IMR-90 (cell line): ENCODE measurements around the gene SLC2A13. TPM values are rescaled to one million over a fixed set of nuclear protein-coding genes. Genes with fewer than 3 reads are reported as not detected.

Source experiments
- ATAC-seq: fragments of 200-7000 bp; cut with Tn5 transposase; 2 replicates; pipeline ENCODE4 v1.9.1; 2020; ENCODE audit warnings: low read depth, mild to moderate bottlenecking, moderate library complexity
- BruUV-seq: library from RNA; stranded (reverse); fragments of 400-500 nt; replicated peaks from 2 replicates; lab custom pipeline; 2021; lab: Mats Ljungman, UMichigan
- CTCF ChIA-PET: fragments of 300-600 bp; formaldehyde crosslinking; extraction: SDS; loops from one replicate; lab custom pipeline; 2021; ENCODE audit warnings: antibody characterized with exemption; lab: Yijun Ruan, JAX
- POLR2A ChIA-PET: fragments of 300-600 bp; sonication (Branson Sonifier 250); formaldehyde crosslinking; loops from one replicate; lab custom pipeline; 2022; ENCODE audit warnings: antibody characterized with exemption; ENCODE audit not compliant: unreplicated experiment; lab: Charles Lee
- DNase-seq: peaks from one replicate; pipeline ENCODE4 v3.0.0; 2013
- H2AFZ ChIP-seq: replicated peaks from 2 replicates; pipeline ENCODE3; 2013; ENCODE audit warnings: low read length, mild to moderate bottlenecking; ENCODE audit not compliant: poor library complexity
- H2AK5ac ChIP-seq: 2 replicates; pipeline ENCODE4 v1.6.1; 2013; ENCODE audit warnings: low read depth, low read length, inconsistent platforms
- H2AK9ac ChIP-seq: replicated peaks from 2 replicates; pipeline ENCODE3; 2013; ENCODE audit warnings: mild to moderate bottlenecking, low read depth, low read length, moderate library complexity; ENCODE audit not compliant: poor library complexity
- H2BK120ac ChIP-seq: 2 replicates; pipeline ENCODE4 v1.6.1; 2013; ENCODE audit warnings: low read depth, low read length, inconsistent platforms
- H2BK15ac ChIP-seq: 3 replicates; pipeline ENCODE4 v1.6.1; 2013; ENCODE audit warnings: low read depth, low read length, inconsistent platforms
- H2BK20ac ChIP-seq: 2 replicates; pipeline ENCODE4 v1.6.1; 2013; ENCODE audit warnings: low read depth, mild to moderate bottlenecking, inconsistent platforms, low read length, moderate library complexity
- H2BK5ac ChIP-seq: 2 replicates; pipeline ENCODE4 v1.6.1; 2013; ENCODE audit warnings: mild to moderate bottlenecking, low read depth, low read length, inconsistent platforms; ENCODE audit not compliant: poor library complexity, severe bottlenecking
- H3K14ac ChIP-seq: replicated peaks from 2 replicates; pipeline ENCODE4 v1.6.1; 2013; ENCODE audit warnings: low read depth, low read length, inconsistent platforms
- H3K18ac ChIP-seq: 2 replicates; pipeline ENCODE4 v1.6.1; 2013; ENCODE audit warnings: low read depth, low read length, control low read depth
- H3K23ac ChIP-seq: 2 replicates; pipeline ENCODE4 v1.6.1; 2013; ENCODE audit warnings: low read depth, low read length, inconsistent platforms
- H3K27ac ChIP-seq: 2 replicates; pipeline ENCODE4 v1.5.1; 2013; ENCODE audit warnings: mild to moderate bottlenecking, control low read depth, low read length; ENCODE audit not compliant: insufficient read depth
- H3K27me3 ChIP-seq: 2 replicates; pipeline ENCODE4 v1.6.1; 2013; ENCODE audit warnings: low read length; ENCODE audit not compliant: control insufficient read depth, insufficient read depth
- H3K36me3 ChIP-seq: 2 replicates; pipeline ENCODE4 v1.6.1; 2013; ENCODE audit warnings: low read length, mixed read lengths; ENCODE audit not compliant: control insufficient read depth, insufficient read depth
- H3K4ac ChIP-seq: 2 replicates; pipeline ENCODE4 v1.6.1; 2013; ENCODE audit warnings: low read depth, low read length, inconsistent platforms
- H3K4me1 ChIP-seq: 2 replicates; pipeline ENCODE4 v1.6.1; 2013; ENCODE audit warnings: low read length, mixed read lengths; ENCODE audit not compliant: control insufficient read depth, insufficient read depth
- H3K4me2 ChIP-seq: 2 replicates; pipeline ENCODE4 v1.6.1; 2013; ENCODE audit warnings: low read depth, mild to moderate bottlenecking, control low read depth, low read length, moderate library complexity
- H3K4me3 ChIP-seq: 2 replicates; pipeline ENCODE4 v1.5.1; 2013; ENCODE audit warnings: low read depth, mild to moderate bottlenecking, control low read depth, low read length, moderate library complexity; ENCODE audit not compliant: insufficient read depth
- H3K56ac ChIP-seq: 2 replicates; pipeline ENCODE4 v1.6.1; 2013; ENCODE audit warnings: low read length, inconsistent platforms; ENCODE audit not compliant: insufficient read depth; ENCODE audit errors: extremely low read depth
- H3K79me1 ChIP-seq, 2 experiments: 2 replicates each; pipeline ENCODE4 v1.6.1; 2013; ENCODE audit warnings: low read length in 2 of 2, inconsistent platforms in 1 of 2, low read depth in 1 of 2
- H3K9ac ChIP-seq: 2 replicates; pipeline ENCODE4 v1.6.1; 2013; ENCODE audit warnings: low read depth, low read length, control low read depth
- H3K9me1 ChIP-seq: 2 replicates; pipeline ENCODE4 v1.6.1; 2013; ENCODE audit warnings: low read length, inconsistent platforms; ENCODE audit not compliant: insufficient read depth
- H3K9me3 ChIP-seq: 2 replicates; pipeline ENCODE4 v1.6.1; 2013; ENCODE audit warnings: low read length; ENCODE audit not compliant: control insufficient read depth, insufficient read depth
- H4K20me1 ChIP-seq: 2 replicates; pipeline ENCODE4 v1.6.1; 2013; ENCODE audit warnings: low read length, inconsistent platforms; ENCODE audit not compliant: insufficient read depth
- H4K5ac ChIP-seq: 2 replicates; pipeline ENCODE4 v1.6.1; 2013; ENCODE audit warnings: mild to moderate bottlenecking, low read depth, low read length, control low read depth
- H4K8ac ChIP-seq, 2 experiments: 2 replicates each; pipeline ENCODE4 v1.6.1; 2013; ENCODE audit warnings: low read depth in 2 of 2, low read length in 2 of 2, control low read depth in 1 of 2, inconsistent platforms in 1 of 2
- H4K91ac ChIP-seq: 2 replicates; pipeline ENCODE4 v1.6.1; 2013; ENCODE audit warnings: low read depth, low read length, inconsistent platforms; ENCODE audit not compliant: insufficient read depth
- CEBPB ChIP-seq: IDR thresholded peaks from 2 replicates; pipeline ENCODE4 v1.6.1; 2012; ENCODE audit warnings: low read depth, low read length, improper control_type of control experiment
- CHD1 ChIP-seq: IDR thresholded peaks from 2 replicates; pipeline ENCODE4 v1.6.1; 2012; ENCODE audit warnings: low read depth, low read length, improper control_type of control experiment
- CTCF ChIP-seq: conservative IDR thresholded peaks from 2 replicates; pipeline ENCODE4 v1.5.1; 2012; ENCODE audit warnings: mild to moderate bottlenecking, low read depth, low read length, improper control_type of control experiment
- ELK1 ChIP-seq: fragments of 150-350 bp; IDR thresholded peaks from 2 replicates; pipeline ENCODE4 v1.6.1; 2016; ENCODE audit warnings: low read depth, mild to moderate bottlenecking, low read length, moderate library complexity, borderline replicate concordance
- FOS ChIP-seq: fragments of 150-350 bp; IDR thresholded peaks from 2 replicates; pipeline ENCODE4 v1.6.1; 2016; ENCODE audit warnings: low read depth, low read length
- MAZ ChIP-seq: IDR thresholded peaks from 2 replicates; pipeline ENCODE4 v1.6.1; 2012; ENCODE audit warnings: low read depth, mild to moderate bottlenecking, low read length, improper control_type of control experiment, moderate library complexity, borderline replicate concordance
- NFE2L2 ChIP-seq: fragments of 150-350 bp; IDR thresholded peaks from 2 replicates; pipeline ENCODE4 v1.6.1; 2016; ENCODE audit warnings: low read depth, mild to moderate bottlenecking, low read length
- POLR2A ChIP-seq: IDR thresholded peaks from 2 replicates; pipeline ENCODE4 v1.6.1; 2012; ENCODE audit warnings: mild to moderate bottlenecking, low read depth, low read length
- RCOR1 ChIP-seq: IDR thresholded peaks from 2 replicates; pipeline ENCODE4 v1.6.1; 2012; ENCODE audit warnings: mild to moderate bottlenecking, low read length, improper control_type of control experiment; ENCODE audit not compliant: insufficient replicate concordance
- SMC3 ChIP-seq: fragments of 150-350 bp; IDR thresholded peaks from 2 replicates; pipeline ENCODE4 v1.6.1; 2016; ENCODE audit warnings: low read depth, mild to moderate bottlenecking, antibody characterized with exemption, low read length, moderate library complexity
- WGBS, 2 experiments: methylation state at CpG; one replicate each; pipeline versions ENCODE4 v1.1.5 to v1.1.7; 2013; ENCODE audit warnings: missing lambda C conversion rate in 2 of 2; ENCODE audit not compliant: insufficient read length in 1 of 2; ENCODE audit errors: extremely low coverage in 2 of 2; 5-methylcytosine and 5-hydroxymethylcytosine counted together
- dilution Hi-C: fragments of 300-500 bp; cut with HindIII; formaldehyde crosslinking; loops from one replicate; pipeline ENCODE4 v1.14.3; 2018; ENCODE audit warnings: low sequenced_read_pairs; ENCODE audit not compliant: unreplicated experiment
- in situ Hi-C: fragments of 300-500 bp; cut with MboI; formaldehyde crosslinking; loops from 3 replicates; pipeline ENCODE4 v1.14.3; 2019; ENCODE audit warnings: low sequenced_read_pairs, inconsistent platforms, mixed read lengths
- intact Hi-C: fragments of 100-400 bp; cut with micrococcal nuclease; formaldehyde crosslinking; loops from 2 replicates; pipeline ENCODE4 v1.10.0; 2022
- polyA plus RNA-seq, 3 experiments: library from polyadenylated mRNA; depleted of rRNA; stranded (reverse); fragments of >200 nt; gene quantifications; 2 replicates each; pipeline ENCODE4 v1.2.3, GENCODE V29; 2012; ENCODE audit warnings: low replicate concordance in 1 of 3
- total RNA-seq: library from RNA; depleted of rRNA; stranded (reverse); fragments of >200 nt; gene quantifications from 2 replicates; pipeline ENCODE4 v1.2.3, GENCODE V29; 2012

Gene SLC2A13
- total and polyA plus RNA-seq, 2 of the 4 experiments (the other 2 are of a cell fraction), result 1.5 to 3.9 TPM

- Histone ChIP-seq H2AK5ac (no peak overlapping the region), H2BK5ac (no peak overlapping the region), H4K91ac (no peak overlapping the region), H2BK120ac (no peak overlapping the region), H3K27ac (no peak overlapping the region), H3K9ac (no peak overlapping the region), H3K36me3 (no peaks in the 10 kb centered on the region), H3K9me3 (no peaks in the 10 kb centered on the region), H3K4me1 (no peaks in the 10 kb centered on the region), H3K14ac (no peak overlapping the region), H3K79me1 (no peaks in the 10 kb centered on the region), H2BK15ac (no peak overlapping the region), H2BK20ac (no peak overlapping the region), H4K5ac (no peak overlapping the region), H3K4me2 (no peak overlapping the region), H3K9me1 (no peaks in the 10 kb centered on the region), H4K20me1 (no peaks in the 10 kb centered on the region; the same call in 1 of the 2 replicates), H3K4ac (no peak overlapping the region), H3K4me3 (no peak overlapping the region), H2AK9ac (no peak overlapping the region), H3K27me3 (no peaks in the 10 kb centered on the region), H3K56ac (no peak overlapping the region), H4K8ac (no peak overlapping the region), H2AFZ (no peak overlapping the region), H3K23ac (no peak overlapping the region), H3K18ac (no peak overlapping the region)
- in situ Hi-C loops (no loop called here), dilution Hi-C loops (no loop called here), intact Hi-C loops (no loop called here)
- ChIA-PET POLR2A (no interaction called here), CTCF (no interaction called here)
- DNase-seq, result no peak
- 100% methylated on average over 2 of the region's 4 CpGs; no CpG with 5 or more reads in 1 of the 2 experiments for WGBS, 2 experiments
- TF ChIP-seq ELK1, result no peak
- no peak for TF ChIP-seq FOS
- TF ChIP-seq POLR2A, result no peak
- no peak for TF ChIP-seq NFE2L2
- TF ChIP-seq MAZ, result no peak
- TF ChIP-seq CHD1, result no peak
- no peak for TF ChIP-seq SMC3
- TF ChIP-seq CTCF, result no peak
- no peak for TF ChIP-seq CEBPB
- no peak for TF ChIP-seq RCOR1
- ATAC-seq, result no peak
- BruUV-seq, result no TSS peak
Measured at GRCh38 chr12:40093512-40093911, 12.4 kb downstream of the SLC2A13 start.
